NCI-H748 (cell line): ENCODE data around the gene STIL.

ENCODE experiments used
- DNase-seq: peaks from one replicate; lab custom pipeline; 2025; ENCODE audit not compliant: unreplicated experiment; lab: John Stamatoyannopoulos, UW

STIL gene

DNA sequence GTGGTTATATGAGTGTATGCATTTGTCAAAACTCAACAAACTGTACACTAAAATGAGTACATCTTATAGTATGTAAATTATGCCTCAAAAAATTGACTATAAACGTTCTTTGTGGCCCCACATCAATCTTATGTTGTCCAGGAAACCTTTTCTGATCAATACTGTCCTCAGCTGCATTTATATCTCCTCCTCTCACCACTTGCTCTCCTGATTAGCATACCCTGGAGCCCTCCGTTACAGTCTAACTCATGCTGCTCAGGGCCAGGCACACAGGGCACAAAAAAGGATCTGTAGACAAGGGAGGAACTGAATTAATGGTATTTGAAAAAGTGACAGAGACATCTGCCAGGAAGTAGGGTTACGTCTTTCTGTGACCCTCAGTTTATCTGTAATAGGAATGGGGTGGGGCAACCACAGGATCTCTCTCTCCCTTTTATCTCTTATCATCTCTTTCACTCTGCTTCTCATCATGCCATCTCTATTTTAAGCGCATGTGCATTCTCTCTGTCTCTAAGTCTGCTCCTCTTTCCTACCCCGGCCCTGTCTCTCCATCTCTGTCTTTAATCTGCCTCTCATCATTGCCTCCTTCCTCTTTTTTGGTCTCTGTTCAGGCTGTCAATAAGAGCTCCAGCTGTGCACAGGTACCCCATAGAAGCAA, 74.9 kb downstream of the STIL start:
- DNase-seq: no peak

DNA sequence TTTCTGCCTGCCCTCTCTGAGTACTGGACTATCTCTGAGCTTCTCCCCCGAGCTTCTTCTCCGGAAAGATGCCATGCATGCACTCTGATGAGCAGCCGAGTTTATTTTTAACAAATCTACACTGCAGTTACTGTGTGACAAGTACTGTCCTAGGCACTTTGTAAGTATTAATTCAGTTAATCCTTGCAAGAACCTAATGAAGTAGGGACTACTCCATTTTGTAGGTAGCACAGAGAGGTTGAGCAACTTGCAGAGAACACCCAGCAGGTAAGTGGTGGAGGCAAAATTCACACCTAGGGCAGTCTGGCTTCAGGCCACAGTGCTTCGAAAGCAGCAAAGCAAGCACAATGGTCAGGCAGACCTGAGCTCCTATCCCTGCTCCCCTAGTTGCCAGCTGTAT, 78.1 kb downstream of the STIL start:
- no peak for DNase-seq

DNA sequence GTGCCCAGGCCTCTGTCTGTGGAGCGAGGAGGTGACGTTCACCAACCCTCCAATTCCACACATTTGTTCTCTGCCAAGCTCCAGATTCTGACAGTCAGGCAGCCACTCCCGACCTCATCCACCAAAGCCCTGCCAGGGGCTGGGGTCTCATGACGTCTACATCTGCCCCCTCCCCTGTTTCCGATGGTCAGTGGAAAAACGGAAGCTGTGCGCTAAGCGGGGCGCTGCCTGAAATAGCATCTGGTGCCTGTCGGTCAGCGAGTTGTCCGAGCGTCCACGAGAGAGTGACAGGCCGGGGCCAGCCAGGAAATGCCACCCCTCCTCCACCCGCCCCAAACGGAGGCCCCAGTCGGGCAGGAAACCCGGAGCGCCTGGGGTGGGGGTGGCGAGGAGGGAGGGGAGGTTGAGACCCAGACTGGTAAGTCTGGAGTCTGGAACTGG, 78.7 kb downstream of the STIL start:
- DNase-seq: no peak

DNA sequence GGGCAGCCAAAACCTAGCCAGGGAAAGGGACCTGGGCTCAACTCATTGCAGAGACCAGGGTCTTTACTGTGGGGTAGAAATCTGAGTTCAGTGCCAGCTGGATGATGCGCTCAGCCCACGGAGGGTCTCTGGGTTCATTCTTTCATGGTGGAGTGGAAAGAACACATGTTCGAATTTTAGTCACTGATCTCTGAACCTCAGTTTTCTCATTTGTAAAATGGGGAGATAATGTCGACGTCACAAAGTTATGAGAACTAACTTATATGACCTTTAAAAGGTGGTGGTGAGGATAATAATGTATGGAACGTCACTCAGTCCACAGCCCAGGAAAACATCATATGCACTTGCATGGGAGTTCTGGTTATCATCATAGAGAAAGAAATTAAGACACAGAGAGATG, 80.8 kb downstream of the STIL start:
- DNase-seq: no peak

DNA sequence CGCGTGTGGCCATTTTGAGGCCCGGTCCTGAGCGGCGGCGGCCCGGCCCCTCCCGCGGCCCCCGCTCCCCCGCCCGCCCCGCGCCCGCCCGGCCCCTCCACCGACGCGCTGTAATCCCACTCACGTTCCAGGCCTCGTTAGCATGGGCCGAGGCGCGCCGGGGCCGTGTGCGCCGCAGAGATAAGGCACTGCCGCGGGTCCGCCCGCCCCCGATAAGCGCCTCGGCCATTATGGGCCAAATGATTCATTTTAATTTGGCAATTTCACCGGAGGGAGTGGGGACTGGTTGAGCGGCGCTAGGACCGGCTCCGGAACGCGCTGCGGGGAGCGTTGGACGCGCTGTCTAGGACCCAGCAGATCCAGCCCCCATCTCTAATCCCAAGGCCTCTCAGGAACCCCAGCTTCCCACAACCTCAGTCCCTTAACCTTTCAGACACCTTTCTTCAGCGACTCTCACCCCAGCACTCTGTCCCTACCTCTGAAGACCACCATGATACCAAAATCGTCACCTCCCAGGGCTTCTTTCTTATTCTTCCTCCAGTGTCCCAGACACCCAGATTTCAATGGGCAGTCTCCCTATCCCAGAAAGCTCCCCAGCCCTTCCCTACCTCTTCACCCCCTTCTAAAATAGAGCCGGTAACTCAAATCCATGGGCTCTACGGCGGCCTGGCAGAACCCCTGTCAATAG, 81.6 kb downstream of the STIL start, which contains the start of gene TAL1:
TAL1 (minus strand) TSS at position 39 of the 688 bp plus-strand sequence. CDS start 6,337 bp downstream, outside the sequence.
- no peak for DNase-seq

DNA sequence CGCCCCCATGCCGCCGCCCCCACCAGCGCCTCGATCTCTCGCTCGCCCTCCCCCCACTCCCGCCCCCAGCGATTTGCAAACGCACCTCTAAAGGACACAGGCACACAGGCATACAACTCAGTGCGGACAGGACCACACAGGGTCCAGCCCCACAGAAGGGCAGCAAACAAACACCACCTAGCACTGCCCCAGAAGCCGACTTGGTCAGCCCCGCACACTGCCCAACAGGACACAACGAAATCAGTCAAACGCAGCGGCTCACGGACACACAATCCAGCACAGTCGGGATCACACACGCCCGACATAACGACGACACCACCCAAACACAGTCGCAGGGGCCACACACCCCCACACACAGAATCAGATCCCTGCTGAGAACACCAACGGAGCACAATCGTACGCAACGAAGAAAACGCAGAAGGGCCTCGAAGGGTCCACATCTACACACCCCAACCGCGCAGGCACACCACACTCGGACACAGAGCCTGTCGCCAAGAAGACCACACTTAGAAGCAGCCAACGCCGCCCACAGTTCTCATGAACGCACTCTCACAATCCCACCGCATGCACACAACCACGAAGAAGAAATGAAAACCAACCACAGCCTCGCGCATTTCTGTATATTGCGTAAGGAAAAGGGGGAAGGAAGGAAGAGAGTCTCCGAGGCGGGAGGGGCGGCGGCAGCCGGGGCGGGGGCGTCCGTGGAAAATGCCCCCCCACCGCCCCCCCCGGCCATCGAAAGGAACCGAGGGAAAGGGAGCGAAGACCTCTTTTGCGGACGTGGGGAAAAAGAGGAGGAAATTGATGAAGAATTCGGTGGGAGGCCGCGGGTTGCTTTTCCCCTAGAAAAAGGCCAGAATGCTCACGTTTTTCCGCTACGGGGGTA, 82.4 kb downstream of the STIL start:
- peak; percentile 7 for DNase-seq

DNA sequence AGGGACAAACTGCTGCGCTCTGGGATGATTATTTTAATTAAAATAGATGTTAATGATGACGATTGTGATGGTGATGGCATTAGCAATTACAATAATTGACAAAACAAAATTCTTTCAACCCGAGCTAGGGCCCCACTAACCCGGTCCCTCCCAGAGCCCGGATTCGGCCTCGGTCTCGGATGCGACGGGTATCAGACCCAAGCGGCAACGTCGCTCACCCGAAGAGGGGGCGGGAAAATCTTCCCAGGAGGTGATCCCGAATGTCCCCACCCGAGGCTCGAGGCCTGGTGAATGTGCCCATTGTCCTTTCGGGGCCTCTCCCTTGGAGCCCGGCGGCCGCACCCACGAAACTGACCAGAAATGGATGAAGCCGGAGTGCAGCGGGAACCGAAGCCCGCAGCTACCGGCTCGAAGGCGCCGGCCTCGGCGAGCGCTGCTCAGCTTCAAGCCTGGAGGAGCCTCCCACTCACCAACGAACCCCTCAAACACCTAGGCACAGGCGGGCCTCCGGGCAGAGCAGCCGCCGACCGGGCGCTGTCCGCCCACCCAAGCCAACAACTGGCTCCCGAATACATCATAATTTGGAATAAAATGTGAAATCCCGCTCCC, 83.2 kb downstream of the STIL start:
- DNase-seq: no peak

DNA sequence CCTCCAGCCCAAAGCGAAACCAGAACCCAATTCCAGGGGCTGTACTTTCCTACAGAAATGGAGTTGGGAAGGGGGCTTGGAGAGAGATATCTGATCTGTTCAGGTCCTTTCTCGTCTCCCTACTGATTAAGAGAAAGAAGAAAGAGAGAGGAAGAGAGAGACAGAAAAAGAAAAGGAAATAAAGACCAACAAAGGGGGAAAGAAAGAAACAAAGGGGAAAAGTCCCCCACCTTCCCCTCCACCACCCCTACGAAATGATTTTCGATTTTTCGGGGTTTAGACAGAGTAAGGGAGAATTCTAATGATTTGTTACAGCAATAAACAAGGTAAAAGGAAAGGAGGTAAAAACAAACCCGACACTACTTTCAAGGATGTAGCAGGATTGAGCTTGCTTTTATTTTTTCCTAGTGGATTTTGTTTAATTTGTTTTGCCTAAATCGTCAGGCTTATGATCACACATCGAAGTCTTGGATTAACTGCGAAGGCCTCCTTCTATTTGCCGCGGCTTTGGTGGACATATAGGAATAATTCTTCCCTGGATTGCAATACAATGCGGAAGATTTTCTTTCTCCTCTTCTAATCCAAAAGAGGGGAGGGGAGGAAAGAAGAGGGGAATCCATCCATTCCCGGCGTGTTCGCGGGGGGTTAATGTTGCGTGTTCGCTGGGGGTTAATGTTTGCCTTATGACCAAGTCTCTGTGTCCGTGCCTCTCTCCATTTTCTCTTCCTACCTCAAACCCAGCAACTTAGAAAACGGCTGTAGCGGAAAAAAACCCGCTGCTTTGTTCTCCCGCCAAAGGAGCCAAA, 83.9 kb downstream of the STIL start:
- no peak for DNase-seq

DNA sequence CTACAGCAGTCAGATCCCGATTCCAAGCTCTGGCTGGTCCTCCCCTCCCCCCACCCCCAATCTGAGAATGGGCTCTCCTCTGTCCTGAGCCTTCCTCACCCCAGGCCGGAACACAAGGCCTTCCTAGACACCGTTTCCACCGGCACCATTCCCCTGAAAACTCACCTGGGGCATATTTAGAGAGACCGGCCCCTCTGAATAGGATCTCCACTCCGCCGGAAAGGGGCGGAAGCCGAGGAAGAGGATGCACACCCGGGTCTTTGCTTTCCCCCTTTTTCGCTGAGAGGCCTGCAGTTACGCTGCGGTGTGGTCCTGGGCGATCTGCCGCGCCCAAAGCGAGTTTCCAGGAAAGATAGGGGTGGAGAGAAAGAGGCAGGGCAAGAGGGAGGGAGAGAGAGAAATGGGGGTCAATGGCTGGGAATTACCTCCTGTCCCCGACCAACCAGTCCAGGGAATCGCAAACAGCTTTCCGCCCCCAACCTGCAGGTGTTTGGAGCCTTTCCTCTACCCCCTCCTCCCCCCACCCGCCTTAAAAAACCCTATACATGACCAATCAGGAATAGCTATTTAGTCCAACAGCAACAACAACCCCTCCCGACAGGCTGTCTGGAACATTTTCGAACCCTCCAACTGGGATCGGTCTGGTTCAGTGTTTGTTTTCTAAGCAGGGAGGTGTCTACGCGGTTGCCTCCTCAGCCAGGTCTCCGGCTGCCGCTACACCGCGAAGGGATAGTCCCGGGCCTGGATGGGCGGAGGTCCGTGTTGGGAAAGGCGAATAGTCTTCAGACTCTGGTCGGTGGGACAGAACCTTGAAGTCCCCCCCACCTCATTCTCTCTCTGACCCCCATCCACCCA, 84.7 kb downstream of the STIL start:
- DNase-seq: peak; percentile 3

DNA sequence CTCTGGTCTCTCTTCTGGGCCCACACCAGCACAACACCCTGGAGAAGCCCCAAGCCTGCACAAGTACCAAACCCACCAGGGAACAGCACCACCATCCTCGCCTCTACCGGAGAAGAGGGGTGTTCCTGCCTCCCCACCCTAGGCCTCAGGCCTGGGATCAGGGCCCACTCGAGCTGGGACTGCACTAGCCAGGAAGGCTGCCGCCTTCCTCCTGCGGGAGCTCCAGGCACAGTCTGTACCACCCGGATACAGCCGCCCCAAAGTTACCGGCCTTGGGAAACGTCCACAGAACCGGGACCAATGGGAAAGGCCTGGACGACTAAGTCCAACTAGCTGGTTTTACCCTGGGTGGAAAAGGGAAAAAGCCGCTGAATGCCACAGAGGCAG, 85.3 kb downstream of the STIL start:
- no peak for DNase-seq

DNA sequence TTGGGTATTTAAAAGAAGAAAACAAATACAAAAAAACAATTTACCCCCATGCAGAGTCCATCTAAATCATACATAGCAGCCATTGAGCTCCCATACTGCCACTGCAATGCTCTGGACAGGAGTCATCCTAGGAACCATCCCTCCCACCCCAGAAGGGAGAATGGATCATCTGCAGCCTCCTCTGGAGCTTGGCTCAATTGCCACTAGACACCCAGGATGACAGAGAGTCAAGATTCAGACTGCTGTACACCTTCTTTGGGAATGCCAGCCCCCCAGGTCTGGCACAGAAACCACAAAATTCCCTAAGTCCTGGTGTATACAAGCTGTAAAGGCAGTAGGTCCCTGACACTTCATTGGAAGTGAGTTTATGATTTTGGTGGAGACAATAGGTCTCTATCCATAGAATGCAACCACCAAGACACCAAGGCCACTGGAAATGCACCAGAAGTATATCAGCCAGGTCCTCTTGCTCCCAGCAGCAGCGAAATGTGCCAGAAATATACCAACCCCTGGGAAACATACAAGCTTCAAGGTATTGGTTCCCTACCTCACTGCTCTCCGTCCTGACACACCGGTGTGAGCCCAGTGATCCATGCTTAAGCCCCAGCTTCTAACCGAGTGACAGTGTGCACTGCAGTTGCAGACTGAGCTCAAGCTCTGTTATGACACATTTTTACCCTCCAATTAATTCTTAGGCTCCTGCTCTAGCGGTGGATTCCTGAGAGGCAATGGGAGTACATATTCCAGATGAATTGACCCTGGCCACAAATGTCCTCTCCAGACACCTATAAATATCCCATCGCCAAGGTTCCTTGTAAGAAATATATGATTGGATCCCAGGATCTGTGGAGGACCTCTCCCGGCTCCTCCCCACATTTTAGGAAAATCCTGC, 86.4 kb downstream of the STIL start:
- no peak for DNase-seq

DNA sequence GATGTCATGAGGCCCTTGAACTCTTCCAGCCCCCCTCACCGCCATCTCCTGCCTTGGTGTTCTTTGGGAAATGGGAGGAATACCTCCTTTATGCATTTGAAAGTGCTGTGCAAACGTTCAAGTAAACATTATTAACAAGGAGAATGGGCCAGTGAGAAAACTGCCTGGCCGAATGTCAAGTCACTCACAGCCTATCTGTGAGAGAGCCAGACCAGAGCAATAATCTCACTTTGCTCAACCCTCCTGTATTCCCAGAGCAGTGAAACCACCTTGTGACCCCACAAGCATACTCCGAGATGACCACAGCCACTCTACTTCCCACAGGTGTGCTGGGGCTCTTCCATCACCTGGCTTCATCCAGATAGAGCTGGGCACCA, 87.1 kb downstream of the STIL start:
- no peak for DNase-seq

DNA sequence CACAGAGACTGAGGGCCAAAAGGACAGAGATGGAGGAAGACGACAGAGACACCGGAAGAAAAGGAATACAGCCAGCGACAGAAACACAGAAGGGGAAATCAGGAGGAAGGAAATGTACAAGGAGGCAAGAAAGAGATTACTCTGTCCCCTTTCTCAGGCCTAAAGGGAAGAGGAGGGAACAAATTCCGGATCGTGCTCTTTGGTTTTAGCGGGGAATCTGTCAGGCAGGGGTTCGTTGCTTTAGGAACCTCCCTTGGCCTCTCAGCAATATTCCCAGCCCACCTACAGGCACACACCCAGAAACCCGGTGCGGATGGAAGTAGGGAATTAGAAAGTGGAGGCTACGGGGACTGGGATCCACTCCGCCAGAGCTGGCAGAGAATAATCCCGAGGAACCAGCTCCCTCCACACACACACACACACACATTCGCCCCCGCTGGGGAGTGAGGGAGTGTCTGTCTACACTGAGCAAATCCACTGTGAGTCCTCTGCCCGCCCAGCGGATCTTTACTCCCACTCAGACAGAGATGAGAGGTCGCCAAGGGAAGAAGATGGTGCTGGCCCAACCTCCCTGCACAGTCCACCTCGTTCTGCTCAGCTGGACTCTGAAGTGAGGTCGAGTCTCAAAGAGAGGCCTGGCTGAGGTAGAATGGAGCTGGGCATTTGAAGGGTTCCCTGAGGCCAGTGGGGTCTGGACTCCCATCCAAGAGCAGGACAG, 87.7 kb downstream of the STIL start:
- DNase-seq: peak; percentile 8

DNA sequence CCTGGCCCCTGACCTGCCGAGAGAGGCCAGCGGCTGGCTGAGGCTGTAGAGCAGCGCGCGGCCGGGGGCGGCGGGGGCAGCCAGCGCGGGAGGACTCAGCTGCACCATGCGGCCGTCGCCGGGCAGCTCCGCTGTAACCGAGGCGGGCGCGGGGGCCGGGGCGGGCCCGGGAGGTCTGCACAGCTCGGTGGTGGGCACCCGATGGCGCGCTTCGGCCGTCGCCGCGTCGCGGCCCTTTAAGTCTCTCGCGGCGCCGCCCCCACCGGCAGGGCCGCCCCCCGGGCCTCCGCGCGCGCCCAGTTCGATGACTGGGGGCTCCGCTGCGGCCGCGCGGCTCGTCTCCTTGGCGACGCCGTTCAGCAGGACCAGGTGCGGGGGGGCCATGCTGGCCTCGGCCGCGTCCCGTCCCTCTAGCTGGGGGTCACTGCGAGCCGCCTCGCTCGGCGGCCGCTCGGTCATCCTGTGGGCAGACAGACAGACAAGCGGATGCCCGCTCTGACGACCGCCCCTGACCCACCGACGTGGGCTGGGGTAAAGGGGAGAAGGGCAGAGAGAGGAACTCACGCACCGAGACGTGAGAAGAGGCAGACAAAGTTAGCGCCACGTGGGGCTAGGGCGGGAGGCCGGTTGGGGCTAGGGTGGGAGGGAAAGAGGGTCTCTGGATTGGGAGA, 88.4 kb downstream of the STIL start:
- DNase-seq: peak; percentile 68

DNA sequence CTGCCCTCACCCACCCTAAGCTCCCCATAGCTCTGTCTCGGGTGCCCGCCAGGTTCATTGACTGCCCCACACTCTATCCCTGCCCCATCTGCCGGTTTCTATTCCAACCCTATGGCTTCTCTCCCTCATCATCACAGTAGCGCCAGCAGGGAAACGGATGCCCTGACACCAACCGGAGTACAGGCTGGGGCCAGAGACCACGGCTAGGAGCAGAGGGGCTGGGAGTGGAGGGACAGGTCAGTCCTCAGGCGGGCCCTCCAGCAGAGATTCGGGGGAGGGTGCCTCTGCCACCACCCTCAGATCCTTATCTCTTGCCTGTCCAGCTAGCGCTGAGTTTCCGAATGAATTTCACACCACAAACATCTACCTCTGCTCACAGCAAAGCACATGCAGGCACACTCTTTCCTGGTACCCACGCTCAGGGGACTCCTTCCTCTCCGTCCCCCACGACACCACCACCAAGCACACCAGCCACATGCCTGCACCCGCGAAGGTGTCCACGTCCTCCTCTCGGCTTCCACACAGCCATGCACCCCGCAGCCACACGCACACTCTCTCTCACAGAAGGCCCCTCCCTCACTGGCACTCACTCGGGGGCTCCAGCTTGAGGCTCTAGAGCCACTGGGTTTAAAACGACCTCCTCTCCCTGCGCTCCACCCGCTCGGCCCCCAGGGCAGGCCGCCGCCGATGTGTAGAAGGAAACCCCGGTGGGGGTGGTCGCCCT, 89.1 kb downstream of the STIL start:
- peak; percentile 49 for DNase-seq

DNA sequence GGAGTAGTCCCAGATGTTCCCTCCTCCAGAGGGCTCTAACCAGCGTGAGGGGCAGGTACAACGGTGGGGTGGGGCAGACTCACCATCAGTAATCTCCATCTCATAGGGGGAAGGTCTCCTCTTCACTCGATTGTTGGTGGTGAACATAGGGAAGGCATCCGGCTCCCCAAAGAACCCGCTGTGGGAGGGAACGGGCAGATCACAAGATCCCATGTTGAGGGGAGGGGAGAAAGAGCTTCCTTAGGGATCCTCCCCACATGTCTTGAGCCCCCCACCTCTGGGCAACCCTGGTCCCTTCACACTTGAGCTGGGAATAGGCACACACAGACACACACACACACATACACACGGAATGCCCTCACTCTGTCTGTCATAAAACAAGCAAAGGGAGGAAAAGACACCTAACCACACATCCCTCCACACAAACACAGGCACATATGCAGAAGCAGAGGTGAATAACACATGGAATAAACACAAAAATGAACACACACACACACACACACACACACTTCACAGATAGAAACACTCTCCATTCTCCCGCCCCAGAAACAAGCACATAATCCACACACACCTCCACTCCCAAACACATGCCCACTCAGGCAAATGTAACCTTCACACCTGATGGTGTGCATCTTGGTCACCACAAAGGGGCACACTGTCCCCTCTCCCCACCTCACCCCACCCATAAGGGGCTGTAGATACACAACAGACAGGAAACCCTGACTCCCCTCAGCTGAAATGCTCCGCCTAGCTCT, 89.8 kb downstream of the STIL start:
- no peak for DNase-seq
